Stimulated activated CD4-positive, alpha-beta T cell treated with anti-CD3 and anti-CD28 coated beads, Interleukin-1b, Interleukin-23, amount 100 ng/mL, for 24 hours (primary cell): ENCODE measurements around the gene ZBTB16.

Experiments used
- DNase-seq, 4 experiments: peaks; one replicate each; pipeline ENCODE4 v3.0.0-alpha.2; 2020; ENCODE audit warnings: low read depth in 4 of 4, low spot score in 1 of 4

Gene ZBTB16

GRCh38 chr11:114272311-114272710 is 212.8 kb downstream of the ZBTB16 start:
- DNase-seq = no peak

GRCh38 chr11:114273071-114273470 is 213.6 kb downstream of the ZBTB16 start:
- no peak for DNase-seq

DNA sequence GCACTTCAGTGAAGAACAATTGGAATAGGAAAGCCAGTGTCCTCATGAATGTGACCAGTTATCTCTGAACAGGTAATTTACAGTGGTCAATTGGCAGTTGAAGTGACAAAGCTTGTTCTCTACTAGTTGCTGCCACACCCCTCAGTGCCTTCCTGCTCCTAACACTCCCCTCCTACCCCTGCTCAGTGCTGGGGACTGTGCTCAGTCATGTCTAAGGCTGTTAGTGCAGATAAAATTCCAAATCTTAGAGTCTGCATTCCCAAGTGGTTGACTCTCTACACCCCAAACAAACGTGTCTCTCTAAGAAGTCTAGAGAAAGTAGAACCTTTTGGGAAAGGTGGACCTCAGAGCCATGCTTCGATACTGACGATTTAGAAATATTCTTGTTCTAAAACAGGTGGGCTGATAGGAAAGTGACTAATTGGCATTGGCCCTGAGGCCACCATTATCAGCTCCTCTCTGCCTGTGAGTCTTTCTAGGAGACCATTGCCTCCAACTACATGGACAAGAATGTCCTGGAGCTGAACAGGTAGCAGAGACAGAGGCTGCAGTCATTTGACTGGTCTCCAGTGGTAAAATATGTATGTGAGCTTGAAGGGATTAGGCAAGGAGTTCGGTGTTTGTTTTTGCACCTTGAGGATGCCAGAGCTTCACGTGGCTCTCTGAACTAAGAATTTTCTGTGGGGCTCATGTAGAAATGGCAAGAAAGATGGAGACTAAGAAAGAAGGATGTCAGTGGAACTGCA is 214.6 kb downstream of the ZBTB16 start:
- DNase-seq = no peak

GRCh38 chr11:114274637-114275036 is 215.1 kb downstream of the ZBTB16 start:
- DNase-seq = no peak

GRCh38 chr11:114275280-114275679 is 215.8 kb downstream of the ZBTB16 start:
- DNase-seq = no peak

GRCh38 chr11:114276077-114276476 is 216.6 kb downstream of the ZBTB16 start:
- DNase-seq = no peak

GRCh38 chr11:114277637-114278341 is 218.3 kb downstream of the ZBTB16 start:
- DNase-seq = no peak

DNA sequence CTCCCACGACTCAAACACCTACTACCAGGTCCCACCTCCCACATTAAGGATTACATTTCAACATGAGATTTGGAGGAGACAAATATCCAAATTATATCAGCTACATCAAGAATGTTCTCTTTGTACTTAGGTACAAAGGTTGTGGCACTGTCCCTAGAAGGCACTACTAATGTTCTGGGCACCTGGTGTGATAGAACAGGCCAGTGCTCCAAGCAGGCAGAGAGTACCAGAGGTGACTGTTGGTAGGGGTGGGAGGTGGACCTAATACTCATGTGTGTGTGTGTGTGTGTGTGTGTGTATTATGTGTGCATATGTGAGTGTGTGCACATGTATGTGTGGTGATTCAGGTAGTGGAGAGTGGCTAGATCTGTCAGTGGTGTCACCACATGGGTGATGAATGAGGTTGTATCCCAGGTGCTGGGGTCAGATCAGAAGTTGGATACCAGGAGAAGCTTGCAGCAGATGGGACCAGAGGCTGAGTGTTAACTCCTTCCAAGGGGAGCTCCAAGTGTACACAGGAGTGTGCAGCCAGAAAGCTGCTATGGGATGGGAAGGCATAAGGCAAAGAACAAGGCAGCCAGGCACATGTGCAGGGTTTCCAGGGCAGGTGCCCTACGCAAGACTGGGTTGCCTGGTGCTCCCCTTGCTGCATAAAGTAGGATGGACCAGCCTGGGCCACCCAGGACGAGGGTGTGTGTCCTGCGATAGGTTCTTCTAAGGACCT is 219.0 kb downstream of the ZBTB16 start:
- no peak for DNase-seq

DNA sequence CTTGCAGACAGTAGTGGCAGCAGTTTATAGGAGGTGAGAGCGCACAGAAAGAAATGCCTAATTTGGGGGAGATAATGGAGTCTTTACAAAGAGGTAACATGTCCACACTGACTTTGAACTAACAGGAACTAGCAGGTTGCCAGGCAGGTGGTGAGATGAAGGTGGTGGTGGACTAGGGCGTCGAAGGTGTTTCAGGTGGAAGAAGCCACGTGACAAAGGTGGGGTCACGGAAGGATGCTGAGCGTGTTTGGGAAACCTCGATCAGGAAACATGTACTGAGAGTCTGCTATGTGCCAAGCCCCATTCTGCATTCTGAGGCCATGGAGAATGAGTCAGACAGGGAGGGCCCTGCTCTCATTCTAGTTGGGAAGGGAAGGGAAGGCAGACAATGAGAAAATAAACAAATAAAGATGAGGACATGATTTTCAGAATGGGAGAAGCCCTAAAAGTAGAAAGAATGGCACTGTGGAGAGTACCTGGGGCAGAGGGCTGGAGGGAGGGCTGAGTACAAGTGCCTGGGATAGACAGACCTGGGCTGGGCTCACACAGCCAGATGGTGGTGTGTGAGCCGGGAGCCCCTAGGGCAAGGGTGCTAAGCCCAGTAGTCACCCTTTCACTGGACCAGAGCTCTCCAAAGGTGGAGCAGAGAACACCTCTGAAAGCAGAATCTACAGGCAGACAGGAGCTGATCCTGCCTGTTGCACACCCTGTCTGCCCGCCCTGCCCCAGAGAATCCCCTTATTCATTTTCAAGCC is 220.5 kb downstream of the ZBTB16 start:
- DNase-seq = no peak

- no peak for DNase-seq
Measured at GRCh38 chr11:114280696-114281095, 221.2 kb downstream of the ZBTB16 start.

- no peak for DNase-seq
Measured at GRCh38 chr11:114281388-114281956, 222.0 kb downstream of the ZBTB16 start.

DNA sequence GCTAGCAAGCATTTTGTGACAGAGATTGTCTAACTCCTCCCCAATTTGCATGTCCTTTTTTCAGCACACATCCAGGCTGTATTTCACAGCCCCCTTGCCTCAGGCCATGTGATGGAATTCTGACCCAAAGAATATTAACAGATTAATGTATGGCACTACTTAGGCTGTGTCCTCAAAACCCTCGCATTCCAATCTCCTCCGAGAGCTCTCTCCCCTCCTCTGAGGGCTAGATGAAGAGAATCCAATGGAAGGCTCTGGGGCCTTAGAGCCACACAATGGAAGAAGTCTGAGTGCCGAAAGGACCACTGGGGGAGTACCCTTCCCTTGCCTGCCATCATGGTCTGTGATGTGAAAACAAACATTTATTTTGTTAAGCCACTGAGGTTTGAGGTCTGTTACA is 223.0 kb downstream of the ZBTB16 start:
- no peak for DNase-seq

DNA sequence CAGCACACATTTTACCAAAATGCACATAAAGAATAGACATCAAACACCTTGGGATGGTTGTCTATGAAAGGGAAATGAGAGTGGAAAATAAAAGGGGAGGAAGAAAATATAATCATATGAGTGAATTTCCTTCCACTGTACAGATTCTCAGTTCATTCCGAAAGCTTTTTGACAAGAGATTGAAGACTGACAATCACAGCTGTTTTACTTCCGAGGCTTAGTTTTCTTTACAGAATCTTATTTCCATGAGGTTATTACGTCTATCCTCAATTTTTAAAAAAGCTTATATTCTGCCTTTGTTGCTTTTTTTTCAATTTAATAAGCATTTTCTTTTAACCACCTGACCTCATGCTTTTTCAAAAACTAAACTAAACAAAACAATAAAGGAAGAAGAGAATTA is 223.9 kb downstream of the ZBTB16 start:
- no peak for DNase-seq

DNA sequence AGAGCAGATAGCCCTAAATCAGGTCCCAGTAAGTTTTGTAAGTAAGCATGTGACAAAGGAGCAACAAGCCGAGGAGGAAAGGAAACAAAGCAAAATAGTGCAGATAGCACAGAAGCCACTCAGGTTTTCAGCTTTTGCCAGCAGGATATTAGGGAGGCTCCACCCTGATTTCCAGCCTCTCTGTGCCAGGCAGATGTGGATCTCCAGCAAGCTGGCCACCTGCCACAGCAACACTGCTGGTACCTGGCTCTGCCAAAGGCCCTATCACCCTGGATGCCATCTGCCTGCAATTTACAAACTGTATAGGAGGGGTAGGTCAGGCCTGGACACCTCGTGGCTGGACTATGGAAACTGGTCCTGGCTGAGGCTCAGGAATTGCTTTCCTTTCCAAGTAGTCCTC is 224.5 kb downstream of the ZBTB16 start:
- no peak for DNase-seq

GRCh38 chr11:114284914-114285313 is 225.4 kb downstream of the ZBTB16 start:
- DNase-seq = no peak

GRCh38 chr11:114285599-114285998 is 226.1 kb downstream of the ZBTB16 start:
- no peak for DNase-seq

- no peak for DNase-seq
Measured at GRCh38 chr11:114286229-114286628, 226.7 kb downstream of the ZBTB16 start.

GRCh38 chr11:114287154-114287553 is 227.6 kb downstream of the ZBTB16 start:
- no peak for DNase-seq

- no peak for DNase-seq
Measured at GRCh38 chr11:114288136-114288535, 228.6 kb downstream of the ZBTB16 start.

- no peak for DNase-seq
Measured at GRCh38 chr11:114289779-114290178, 230.3 kb downstream of the ZBTB16 start.
